H1 (cell line): ENCODE measurements around the gene ANKRD65. TPM values are rescaled to one million over a fixed set of nuclear protein-coding genes. Genes with fewer than 3 reads are reported as not detected.

Experiments used
- EP300 ChIP-seq, 2 experiments: IDR thresholded peaks; 1 replicate in 1 of 2; 2 replicates in 1 of 2; pipeline ENCODE4 v1.6.1; 2011 to 2012; ENCODE audit warnings: low read depth in 2 of 2, low read length in 2 of 2, mild to moderate bottlenecking in 2 of 2, borderline replicate concordance in 1 of 2, inconsistent platforms in 1 of 2, moderate library complexity in 1 of 2
- KDM1A ChIP-seq: fragments of 200-600, 300-600 bp; sonication (generic); IDR thresholded peaks from 2 replicates; pipeline ENCODE4 v1.7.1; 2016; ENCODE audit warnings: mild to moderate bottlenecking, low read length, borderline replicate concordance
- NRF1 ChIP-seq: IDR thresholded peaks from 2 replicates; pipeline ENCODE4 v1.6.1; 2011; ENCODE audit warnings: mild to moderate bottlenecking, low read depth, low read length, improper control_type of control experiment
- RFX5 ChIP-seq: IDR thresholded peaks from 2 replicates; pipeline ENCODE4 v1.6.1; 2011; ENCODE audit warnings: low read depth, low read length, improper control_type of control experiment, borderline replicate concordance
- polyA plus RNA-seq, 7 experiments: library from polyadenylated mRNA; depleted of rRNA in 3 of 7; stranded (reverse) in 5 of 7; unstranded in 2 of 7; fragments of >200 nt in 5 of 7; fragments of 200-250 nt in 2 of 7; gene quantifications; 1 replicate in 5 of 7; 2 replicates in 1 of 7; 4 replicates in 1 of 7; pipeline versions ENCODE4 v1.2.1 to v1.2.3, GENCODE V29; 2011 to 2013; ENCODE audit warnings: missing spikeins in 2 of 7, mixed read lengths in 2 of 7
- total RNA-seq: library from RNA; stranded (reverse); fragmentation: NEBNext Ultra II Directional; extraction: Animal tissue kit (Norgen Biotek cat#: 25700); gene quantifications from 2 replicates; pipeline ENCODE4 v1.2.1, GENCODE V29; 2021

The ANKRD65 gene
- total and polyA plus RNA-seq, 2 of the 8 experiments (the other 6 are each of a cell fraction or from before 2014, with no cell fraction given), result 1.8 to 2.0 TPM

- TF ChIP-seq RFX5 (no peak), NRF1 (no peak), KDM1A (0 out of 2 replicates have a peak, but pooled peaks have one; percentile 30), EP300 (IDR thresholded peaks at IDR 0.05; ENCODE audit: borderline replicate concordance in 1 of 2, low read depth in 2 of 2, low read length in 2 of 2) (0 out of 3 replicates have a peak, but pooled peaks of 1 of the 2 experiments have one; percentile 46)
These were observed 1.6 kb upstream of the ANKRD65 start (continued) for GRCh38 chr1:1422465-1423244.
